HepG2 (cell line): ENCODE results near the gene ZBTB1. TPM values are rescaled to one million over a fixed set of nuclear protein-coding genes. Genes with fewer than 3 reads are reported as not detected.
A peak's percentile ranks its signal among the peaks of the same experiment; 100 is the strongest.

Experiments
- CHD2 ChIP-seq: IDR thresholded peaks from 2 replicates; pipeline ENCODE4 v1.6.1; 2011; ENCODE audit warnings: low read depth, low read length, improper control_type of control experiment
- JUNB ChIP-seq: sonication (generic); formaldehyde crosslinking; IDR thresholded peaks from 2 replicates; pipeline ENCODE4 v1.8.0; 2022; ENCODE audit warnings: missing genetic modification reagents, mild to moderate bottlenecking, borderline replicate concordance
- NR2F1 ChIP-seq, 2 experiments: fragments of 450-650 bp in 1 of 2; formaldehyde crosslinking in 1 of 2; IDR thresholded peaks; 2 replicates each; pipeline versions ENCODE4 v1.5.0 to v1.6.1; 2016 to 2020; ENCODE audit warnings: mild to moderate bottlenecking in 1 of 2, missing compliant biosample characterization in 1 of 2, missing genetic modification reagents in 1 of 2, moderate library complexity in 1 of 2
- PAF1 ChIP-seq: IDR thresholded peaks from 2 replicates; pipeline ENCODE4 v1.6.1; 2016; ENCODE audit warnings: missing genetic modification reagents, missing compliant biosample characterization
- SATB2 ChIP-seq: sonication (generic); formaldehyde crosslinking; IDR thresholded peaks from 2 replicates; pipeline ENCODE4 v1.5.0; 2020; ENCODE audit warnings: missing genetic modification reagents
- SRSF4 ChIP-seq: fragments of 200-400 bp; formaldehyde crosslinking; IDR thresholded peaks from one replicate; pipeline ENCODE4 v1.6.1; 2018; ENCODE audit warnings: mild to moderate bottlenecking, low read depth, low read length, moderate library complexity; ENCODE audit not compliant: poor library complexity, severe bottlenecking
- SSRP1 ChIP-seq: IDR thresholded peaks from 2 replicates; pipeline ENCODE4 v1.6.1; 2016; ENCODE audit warnings: control low read depth
- THAP9 ChIP-seq: sonication (generic); formaldehyde crosslinking; IDR thresholded peaks from 2 replicates; pipeline ENCODE4; 2020; ENCODE audit warnings: missing genetic modification reagents, mild to moderate bottlenecking, borderline replicate concordance
- ZBTB1 ChIP-seq: sonication (generic); formaldehyde crosslinking; IDR thresholded peaks from 2 replicates; pipeline ENCODE4 v1.4.0; 2020; ENCODE audit warnings: missing genetic modification reagents, borderline replicate concordance
- ZNF775 ChIP-seq: sonication (generic); formaldehyde crosslinking; IDR thresholded peaks from 2 replicates; pipeline ENCODE4 v1.4.0; 2020; ENCODE audit warnings: missing genetic modification reagents, mild to moderate bottlenecking, moderate library complexity, borderline replicate concordance
- ZNF891 ChIP-seq: sonication (generic); formaldehyde crosslinking; IDR thresholded peaks from 2 replicates; pipeline ENCODE4 v1.5.0; 2020; ENCODE audit warnings: mild to moderate bottlenecking, missing genetic modification reagents
- polyA plus RNA-seq, 8 experiments: library from polyadenylated mRNA; depleted of rRNA in 3 of 8; stranded (reverse) in 7 of 8; unstranded in 1 of 8; fragments of >200 nt; fragmentation: Illumina TruSeq in 4 of 8; extraction: Trizol in 4 of 8; gene quantifications; 2 replicates each; pipeline versions ENCODE4 v1.2.1 to v1.2.3, GENCODE V29; 2011 to 2016; ENCODE audit warnings: low read depth in 4 of 8, missing spikeins in 1 of 8, mixed read lengths in 1 of 8; ENCODE audit not compliant: insufficient read depth in 1 of 8
- total RNA-seq, 5 experiments: library from RNA; depleted of rRNA; stranded (reverse); fragments of >200 nt; fragmentation: Illumina TruSeq; extraction: Trizol; gene quantifications; 2 replicates each; pipeline ENCODE4 v1.2.3, GENCODE V29; 2016; ENCODE audit warnings: low read depth in 1 of 5

Gene ZBTB1
- total and polyA plus RNA-seq, 2 of the 13 experiments (the other 11 are each of a cell fraction or from before 2014, with no cell fraction given) = 18.8 to 22.6 TPM

DNA sequence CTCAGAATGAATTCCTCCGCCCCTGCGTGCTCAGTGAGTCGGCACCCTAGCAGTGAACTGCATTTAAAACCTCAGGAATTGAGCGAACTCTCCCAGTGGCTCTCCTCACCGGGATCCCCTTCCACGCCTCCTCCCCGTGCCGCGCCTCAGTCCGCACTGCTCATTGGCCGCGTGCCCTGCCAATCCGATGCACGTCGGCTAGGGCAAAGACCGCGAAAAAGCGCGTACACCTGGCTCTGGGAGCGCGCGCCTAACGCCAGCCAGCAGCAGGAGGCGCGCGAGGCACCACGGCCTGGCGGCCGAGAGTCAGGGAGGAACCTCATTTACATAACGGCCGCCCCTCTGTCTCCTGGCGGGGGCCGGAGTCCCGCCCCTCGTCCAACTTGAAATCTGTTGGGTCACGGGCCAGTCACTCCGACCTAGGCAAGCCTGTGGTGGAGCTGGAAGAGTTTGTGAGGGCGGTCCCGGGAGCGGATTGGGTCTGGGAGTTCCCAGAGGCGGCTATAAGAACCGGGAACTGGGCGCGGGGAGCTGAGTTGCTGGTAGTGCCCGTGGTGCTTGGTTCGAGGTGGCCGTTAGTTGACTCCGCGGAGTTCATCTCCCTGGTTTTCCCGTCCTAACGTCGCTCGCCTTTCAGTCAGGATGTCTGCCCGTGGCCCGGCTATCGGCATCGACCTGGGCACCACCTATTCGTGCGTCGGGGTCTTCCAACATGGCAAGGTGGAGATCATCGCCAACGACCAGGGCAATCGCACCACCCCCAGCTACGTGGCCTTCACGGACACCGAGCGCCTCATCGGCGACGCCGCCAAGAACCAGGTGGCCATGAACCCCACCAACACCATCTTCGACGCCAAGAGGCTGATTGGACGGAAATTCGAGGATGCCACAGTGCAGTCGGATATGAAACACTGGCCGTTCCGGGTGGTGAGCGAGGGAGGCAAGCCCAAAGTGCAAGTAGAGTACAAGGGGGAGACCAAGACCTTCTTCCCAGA, 35.9 kb downstream of the ZBTB1 start, which contains the start of gene HSPA2 (continued):
- TF ChIP-seq SRSF4 (no peak), ZNF891 (CRISPR knock-in tag) (no peak), ZBTB1 (CRISPR knock-in tag) (no peak), NR2F1 (CRISPR knock-in tag; IDR thresholded peaks at IDR 0.05) (no peak), PAF1 (CRISPR knock-in tag) (no peak), SSRP1 (CRISPR knock-in tag) (no peak), THAP9 (CRISPR knock-in tag) (peak; percentile 56; the same call in 1 of the 2 replicates), SATB2 (CRISPR knock-in tag) (no peak), CHD2 (no peak), JUNB (no peak), ZNF775 (no peak)
- TF ChIP-seq, all 625 proteins: peak for 144
